Ishikawa (cell line): ENCODE data around the gene CHST5.

Experiments
- CEBPB ChIP-seq: IDR thresholded peaks from 2 replicates; pipeline ENCODE4 v1.6.1; 2012
- CREB1 ChIP-seq: IDR thresholded peaks from 2 replicates; pipeline ENCODE4 v1.6.1; 2012; ENCODE audit warnings: low read depth
- EGR1 ChIP-seq: IDR thresholded peaks from 2 replicates; pipeline ENCODE4 v1.6.1; 2012
- EP300 ChIP-seq: IDR thresholded peaks from 2 replicates; pipeline ENCODE4 v1.6.1; 2012; ENCODE audit warnings: borderline replicate concordance
- FOXM1 ChIP-seq: IDR thresholded peaks from 2 replicates; pipeline ENCODE4 v1.6.1; 2012; ENCODE audit warnings: low read depth, borderline replicate concordance
- NFIC ChIP-seq: IDR thresholded peaks from 2 replicates; pipeline ENCODE4 v1.6.1; 2012
- RAD21 ChIP-seq: IDR thresholded peaks from 2 replicates; pipeline ENCODE4 v1.6.1; 2012; ENCODE audit warnings: low read depth
- TAF1 ChIP-seq: IDR thresholded peaks from 2 replicates; pipeline ENCODE4 v1.6.1; 2012; ENCODE audit warnings: low read depth, mild to moderate bottlenecking
- TCF12 ChIP-seq: IDR thresholded peaks from 2 replicates; pipeline ENCODE4 v1.6.1; 2012; ENCODE audit warnings: low read depth
- TEAD4 ChIP-seq: IDR thresholded peaks from 2 replicates; pipeline ENCODE4 v1.6.1; 2012
- YY1 ChIP-seq: IDR thresholded peaks from 2 replicates; pipeline ENCODE4 v1.6.1; 2012; ENCODE audit warnings: low read depth
- ZBTB7A ChIP-seq: IDR thresholded peaks from 2 replicates; pipeline ENCODE4 v1.6.1; 2012; ENCODE audit warnings: low read depth
- TF ChIP-seq, protein P1 (sequence below): IDR thresholded peaks from 2 replicates; pipeline ENCODE4 v1.6.1; 2012; ENCODE audit warnings: low read depth, mild to moderate bottlenecking
- TF ChIP-seq, protein P2 (sequence below): IDR thresholded peaks from 2 replicates; pipeline ENCODE4 v1.6.1; 2012

DNA sequence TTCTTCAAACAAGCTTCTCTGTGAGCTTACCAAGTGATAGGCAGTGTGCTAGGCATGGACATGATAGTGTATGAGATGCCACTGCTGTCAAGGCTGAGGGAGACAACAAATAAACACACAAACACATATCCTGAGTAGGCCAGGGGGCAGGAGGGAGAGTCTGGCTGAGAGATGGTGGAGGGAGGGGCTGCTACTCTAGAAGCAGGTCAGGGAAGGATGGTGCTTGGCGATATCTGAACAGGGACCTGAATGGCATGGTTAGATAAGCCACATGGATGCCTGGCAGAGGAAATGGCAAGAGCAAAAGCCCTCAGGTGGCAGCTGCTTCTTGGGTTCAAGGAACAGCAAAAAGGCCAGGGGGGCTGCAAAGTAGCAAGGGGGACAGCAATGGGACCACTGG is 32.1 kb downstream of the CHST5 start:
- TF ChIP-seq CREB1 (no peak), EP300 (no peak), ZBTB7A (no peak), RAD21 (no peak), YY1 (no peak), TAF1 (no peak), CEBPB (no peak), FOXM1 (no peak), EGR1 (no peak), TEAD4 (no peak), TCF12 (no peak), NFIC (no peak)
- TF ChIP-seq, protein P1, sequence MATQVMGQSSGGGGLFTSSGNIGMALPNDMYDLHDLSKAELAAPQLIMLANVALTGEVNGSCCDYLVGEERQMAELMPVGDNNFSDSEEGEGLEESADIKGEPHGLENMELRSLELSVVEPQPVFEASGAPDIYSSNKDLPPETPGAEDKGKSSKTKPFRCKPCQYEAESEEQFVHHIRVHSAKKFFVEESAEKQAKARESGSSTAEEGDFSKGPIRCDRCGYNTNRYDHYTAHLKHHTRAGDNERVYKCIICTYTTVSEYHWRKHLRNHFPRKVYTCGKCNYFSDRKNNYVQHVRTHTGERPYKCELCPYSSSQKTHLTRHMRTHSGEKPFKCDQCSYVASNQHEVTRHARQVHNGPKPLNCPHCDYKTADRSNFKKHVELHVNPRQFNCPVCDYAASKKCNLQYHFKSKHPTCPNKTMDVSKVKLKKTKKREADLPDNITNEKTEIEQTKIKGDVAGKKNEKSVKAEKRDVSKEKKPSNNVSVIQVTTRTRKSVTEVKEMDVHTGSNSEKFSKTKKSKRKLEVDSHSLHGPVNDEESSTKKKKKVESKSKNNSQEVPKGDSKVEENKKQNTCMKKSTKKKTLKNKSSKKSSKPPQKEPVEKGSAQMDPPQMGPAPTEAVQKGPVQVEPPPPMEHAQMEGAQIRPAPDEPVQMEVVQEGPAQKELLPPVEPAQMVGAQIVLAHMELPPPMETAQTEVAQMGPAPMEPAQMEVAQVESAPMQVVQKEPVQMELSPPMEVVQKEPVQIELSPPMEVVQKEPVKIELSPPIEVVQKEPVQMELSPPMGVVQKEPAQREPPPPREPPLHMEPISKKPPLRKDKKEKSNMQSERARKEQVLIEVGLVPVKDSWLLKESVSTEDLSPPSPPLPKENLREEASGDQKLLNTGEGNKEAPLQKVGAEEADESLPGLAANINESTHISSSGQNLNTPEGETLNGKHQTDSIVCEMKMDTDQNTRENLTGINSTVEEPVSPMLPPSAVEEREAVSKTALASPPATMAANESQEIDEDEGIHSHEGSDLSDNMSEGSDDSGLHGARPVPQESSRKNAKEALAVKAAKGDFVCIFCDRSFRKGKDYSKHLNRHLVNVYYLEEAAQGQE = no peak
- TF ChIP-seq, protein P2, sequence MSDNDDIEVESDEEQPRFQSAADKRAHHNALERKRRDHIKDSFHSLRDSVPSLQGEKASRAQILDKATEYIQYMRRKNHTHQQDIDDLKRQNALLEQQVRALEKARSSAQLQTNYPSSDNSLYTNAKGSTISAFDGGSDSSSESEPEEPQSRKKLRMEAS = no peak
